ENCODE measurements around the gene IL6ST. TPM values are rescaled to one million over a fixed set of nuclear protein-coding genes. Genes with fewer than 3 reads are reported as not detected.
A peak's percentile ranks its signal among the peaks of the same experiment; 100 is the strongest.

IL6ST gene
- total RNA-seq, 3 donors from 2014 or later, result 74.9 to 97.1 (median 79.1) TPM

DNA sequence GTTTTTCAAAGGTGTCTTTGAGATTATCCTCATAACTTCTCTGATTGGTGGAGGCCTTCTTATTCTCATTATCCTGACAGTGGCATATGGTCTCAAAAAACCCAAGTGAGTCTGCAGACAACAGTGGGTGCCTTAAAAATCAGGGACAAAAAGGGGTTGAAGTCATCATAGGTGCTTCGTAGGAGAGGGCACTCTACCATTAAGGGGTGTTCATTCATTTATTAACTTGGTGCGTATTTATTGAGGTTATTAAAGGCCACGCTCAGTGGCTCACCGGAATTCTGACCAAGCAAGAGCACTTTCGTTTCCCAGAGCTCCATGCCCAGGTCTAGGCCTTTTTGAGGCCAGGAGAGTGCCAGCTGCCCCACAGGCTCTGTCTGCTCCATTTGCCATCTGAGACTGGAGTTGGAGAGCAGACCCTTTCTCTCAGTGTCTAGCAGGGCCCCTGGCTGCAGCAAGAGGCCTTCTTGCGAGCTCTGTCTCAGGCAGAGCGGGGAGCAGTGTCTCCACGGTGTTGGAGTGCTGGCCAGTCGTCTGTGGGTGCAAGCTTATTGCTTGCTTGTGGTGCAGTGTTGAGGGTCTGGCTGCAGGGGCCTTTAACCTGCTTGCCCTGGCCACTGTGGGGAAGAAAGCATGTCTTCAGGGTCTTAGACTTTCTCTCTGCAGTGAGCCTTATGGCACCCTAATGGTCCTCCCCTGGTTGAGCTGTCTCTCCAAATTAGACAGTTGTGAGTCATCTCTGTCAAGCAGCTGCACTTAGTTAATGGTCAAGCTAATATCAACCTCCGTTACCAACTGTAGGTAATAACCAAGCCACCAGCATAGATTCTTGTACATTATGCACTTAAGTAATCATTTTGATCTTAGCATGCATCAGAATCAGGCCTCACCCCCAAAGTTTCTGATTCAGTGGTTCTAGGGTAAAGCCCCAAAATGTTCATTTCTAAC is 81.0 kb downstream of the IL6ST start:
- H3K36me3 Mint-ChIP-seq (ENCODE audit: insufficient read depth), result no peaks in the 10 kb centered on the region
- no peak for ATAC-seq
- no peak for DNase-seq
- H3K27me3 Mint-ChIP-seq (ENCODE audit: low read depth), result no peaks in the 10 kb centered on the region
- no peak overlapping the region for H3K4me3 Mint-ChIP-seq
- H3K9me3 Mint-ChIP-seq, result no peaks in the 10 kb centered on the region
- H3K4me1 Mint-ChIP-seq (ENCODE audit: low read depth), result no peaks in the 10 kb centered on the region

DNA sequence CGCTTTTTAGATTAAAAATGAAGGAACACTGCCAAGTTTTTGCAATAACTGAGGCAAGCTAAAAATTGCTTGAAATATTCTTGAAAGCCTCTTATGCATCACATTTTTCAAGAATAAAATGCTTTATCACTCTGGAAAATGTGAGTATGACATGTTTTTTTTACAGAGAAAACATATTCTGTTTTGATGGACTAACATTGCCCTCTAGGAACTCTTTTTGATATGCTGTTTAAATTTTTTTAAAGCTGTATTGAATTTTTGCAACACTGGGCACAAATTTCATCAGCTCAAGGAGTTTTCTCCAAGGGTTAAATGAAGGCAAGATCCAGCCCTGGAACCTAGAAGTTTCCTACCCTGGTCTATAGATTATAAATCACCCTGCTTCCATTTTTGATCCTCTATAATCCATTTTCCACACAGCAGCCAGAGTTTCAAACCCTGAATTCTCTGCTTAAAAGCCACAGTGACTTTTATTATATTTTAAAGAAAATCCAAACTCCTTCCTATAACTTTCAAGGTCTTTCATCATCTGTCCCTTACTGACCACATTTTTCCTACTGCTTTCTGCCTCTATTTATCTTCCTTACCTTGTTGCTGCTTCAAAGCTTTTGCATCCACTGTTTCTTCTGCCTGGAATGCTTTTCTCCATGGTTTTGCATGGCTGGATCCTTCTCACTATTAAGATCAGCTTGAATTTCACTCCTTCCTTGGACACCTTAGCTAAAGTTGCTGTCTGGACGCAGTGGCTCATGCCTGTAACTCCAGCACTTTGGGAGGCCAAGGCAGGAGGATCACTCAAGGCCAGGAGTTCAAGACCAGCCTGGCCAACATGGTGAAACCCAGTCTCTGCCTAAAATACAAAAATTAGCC is 82.7 kb downstream of the IL6ST start:
- Mint-ChIP-seq H3K4me1 (ENCODE audit: low read depth) (no peaks in the 10 kb centered on the region), H3K36me3 (ENCODE audit: insufficient read depth) (no peaks in the 10 kb centered on the region), H3K9me3 (no peaks in the 10 kb centered on the region), H3K4me3 (no peak overlapping the region), H3K27me3 (ENCODE audit: low read depth) (no peaks in the 10 kb centered on the region)
- DNase-seq, result no peak
- no peak for ATAC-seq

DNA sequence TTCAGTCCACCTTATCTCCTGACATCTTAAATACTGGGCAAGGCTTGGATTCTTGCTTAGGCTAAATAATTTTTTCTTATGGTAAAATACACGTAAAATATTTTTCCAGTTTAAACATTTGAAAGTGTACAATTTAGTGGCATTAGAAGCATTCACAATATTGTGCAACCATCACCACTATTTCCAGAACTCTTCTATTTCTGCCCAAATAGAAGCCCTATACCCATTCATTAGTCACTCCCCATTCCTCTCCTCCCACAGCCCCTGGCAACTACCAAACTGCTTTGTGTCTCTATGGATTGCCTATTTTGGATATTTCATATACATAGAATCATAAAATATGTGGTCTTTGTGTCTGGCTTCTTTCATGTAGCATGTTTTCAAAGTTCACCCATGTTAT is 86.0 kb downstream of the IL6ST start:
- Mint-ChIP-seq H3K4me1 (ENCODE audit: low read depth) (peaks cover 9% of the 10 kb centered on the region), H3K36me3 (ENCODE audit: insufficient read depth) (no peaks in the 10 kb centered on the region), H3K4me3 (no peak overlapping the region), H3K9me3 (no peaks in the 10 kb centered on the region), H3K27me3 (ENCODE audit: low read depth) (no peaks in the 10 kb centered on the region)
- ATAC-seq, result no peak
- no peak for DNase-seq

DNA sequence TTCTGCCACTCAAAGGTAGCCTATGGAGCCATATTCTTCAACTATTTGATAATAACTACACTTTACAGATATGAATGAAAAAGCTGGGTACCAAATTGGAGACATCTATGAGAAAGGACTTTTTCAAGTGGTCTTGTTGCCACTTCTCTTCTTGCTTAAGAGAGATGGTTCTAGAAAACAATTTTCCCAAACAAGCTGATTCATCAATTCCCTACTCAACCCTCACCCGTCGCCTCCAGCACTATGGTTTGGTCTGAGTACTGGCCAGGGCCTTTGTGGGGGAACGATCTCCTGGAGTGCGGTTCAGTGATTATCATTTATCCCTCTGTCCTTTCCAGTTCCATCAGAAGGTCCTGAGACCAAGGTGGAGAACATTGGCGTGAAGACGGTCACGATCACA is 86.8 kb downstream of the IL6ST start:
- ATAC-seq, result no peak
- no peak for DNase-seq
- peaks cover 17% of the 10 kb centered on the region for H3K4me1 Mint-ChIP-seq (ENCODE audit: low read depth)
- no peaks in the 10 kb centered on the region for H3K36me3 Mint-ChIP-seq (ENCODE audit: insufficient read depth)
- no peaks in the 10 kb centered on the region for H3K9me3 Mint-ChIP-seq
- H3K27me3 Mint-ChIP-seq (ENCODE audit: low read depth), result no peaks in the 10 kb centered on the region
- H3K4me3 Mint-ChIP-seq, result no peak overlapping the region

DNA sequence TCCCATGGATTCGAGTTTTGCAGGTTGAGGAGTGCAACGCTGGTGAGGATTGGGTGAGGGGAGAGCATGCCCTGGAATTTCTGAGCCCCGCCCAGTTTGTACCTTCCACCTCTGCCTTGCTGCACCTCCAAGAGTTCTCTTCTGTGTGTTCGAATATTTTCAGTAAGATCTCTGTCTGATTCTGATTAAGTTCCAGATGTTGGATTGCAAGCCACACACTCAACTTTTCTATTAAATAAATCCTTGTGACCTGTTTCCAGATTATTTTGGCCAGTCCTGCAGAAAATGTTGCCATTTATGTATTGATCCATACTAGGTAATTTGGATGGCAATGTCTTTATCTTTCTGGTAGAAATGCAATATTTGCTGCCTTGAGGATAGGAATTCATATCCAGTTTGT is 89.5 kb downstream of the IL6ST start:
- DNase-seq, result no peak
- Mint-ChIP-seq H3K9me3 (no peaks in the 10 kb centered on the region), H3K4me3 (no peak overlapping the region), H3K27me3 (ENCODE audit: low read depth) (peaks cover 2% of the 10 kb centered on the region), H3K4me1 (ENCODE audit: low read depth) (peaks cover 22% of the 10 kb centered on the region), H3K36me3 (ENCODE audit: insufficient read depth) (no peaks in the 10 kb centered on the region)
- no peak for ATAC-seq

DNA sequence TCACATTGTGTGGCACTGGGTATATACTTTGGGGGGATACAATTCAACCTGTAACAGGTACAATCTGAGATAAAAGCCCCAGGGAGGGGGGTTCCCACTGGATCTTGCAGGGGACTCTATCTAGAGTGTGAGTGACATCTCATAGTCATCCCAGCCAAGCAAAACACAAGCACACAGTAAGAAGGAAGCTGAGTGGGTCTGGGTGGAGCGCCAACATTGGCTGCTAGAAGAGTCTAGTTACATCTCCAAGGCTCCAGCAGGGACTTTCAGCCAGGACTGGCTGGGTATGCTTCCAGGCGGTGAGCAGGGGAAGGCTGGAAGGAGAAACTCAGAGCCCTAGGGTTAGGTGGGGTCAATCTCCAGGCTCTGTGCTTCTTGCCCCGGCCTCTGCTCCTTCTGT is 90.6 kb downstream of the IL6ST start:
- DNase-seq, result no peak
- Mint-ChIP-seq H3K4me1 (ENCODE audit: low read depth) (peaks cover 24% of the 10 kb centered on the region), H3K9me3 (no peaks in the 10 kb centered on the region), H3K4me3 (no peak overlapping the region), H3K27me3 (ENCODE audit: low read depth) (peaks cover 2% of the 10 kb centered on the region), H3K36me3 (ENCODE audit: insufficient read depth) (no peaks in the 10 kb centered on the region)
- no peak for ATAC-seq

DNA sequence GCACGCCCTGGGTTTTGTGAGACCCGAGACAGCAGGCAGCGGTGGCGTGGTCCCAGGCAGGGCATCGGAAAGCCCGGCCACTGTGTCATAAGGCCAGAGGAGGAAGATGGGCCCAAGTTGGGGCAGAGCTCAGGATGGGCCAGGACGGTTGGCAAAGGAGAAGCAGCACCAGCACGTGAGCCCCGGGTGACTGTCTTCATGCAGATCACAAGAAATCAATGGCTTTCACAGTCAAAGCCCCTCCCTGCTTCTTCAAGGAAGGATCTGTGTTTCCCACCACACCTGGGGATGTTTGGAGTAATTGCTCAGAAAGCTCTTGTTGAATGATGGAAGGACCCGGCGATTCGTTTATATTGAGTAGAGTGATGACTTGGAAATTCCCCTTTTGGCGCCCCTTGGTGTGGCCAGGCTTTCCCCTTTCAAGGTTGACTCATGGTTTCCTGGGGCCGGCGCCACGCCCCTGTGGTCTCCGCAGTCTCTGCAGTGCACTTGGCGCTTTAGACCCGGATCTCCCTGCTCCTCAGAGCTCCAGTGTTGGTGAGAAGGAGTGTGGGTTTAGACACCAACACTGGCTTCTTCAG is 91.6 kb downstream of the IL6ST start:
- no peaks in the 10 kb centered on the region for H3K36me3 Mint-ChIP-seq (ENCODE audit: insufficient read depth)
- DNase-seq (peak; percentile 47), ATAC-seq (peak; percentile 90)
- H3K4me1 Mint-ChIP-seq (ENCODE audit: low read depth), result peaks cover 24% of the 10 kb centered on the region
- no peak overlapping the region for H3K4me3 Mint-ChIP-seq
- peaks cover 2% of the 10 kb centered on the region for H3K27me3 Mint-ChIP-seq (ENCODE audit: low read depth)
- no peaks in the 10 kb centered on the region for H3K9me3 Mint-ChIP-seq

DNA sequence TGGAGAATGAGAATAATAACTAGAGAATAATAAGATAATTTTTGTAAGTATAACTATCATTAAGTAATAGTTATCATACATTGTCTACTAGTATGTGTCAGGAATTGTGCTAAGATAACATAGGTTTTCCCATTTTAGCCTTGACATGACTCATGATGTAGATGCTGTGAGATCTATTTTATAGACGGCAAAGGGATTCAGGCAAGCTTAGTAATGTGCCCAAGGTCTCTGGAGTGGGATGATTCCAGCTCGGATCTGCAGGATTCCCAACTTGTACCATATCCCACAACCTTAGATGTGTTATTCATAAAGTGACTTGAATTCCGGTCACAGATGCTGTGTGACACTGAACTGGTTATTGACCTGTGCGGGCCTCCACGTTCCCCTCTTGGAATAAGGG is 92.1 kb downstream of the IL6ST start:
- Mint-ChIP-seq H3K36me3 (ENCODE audit: insufficient read depth) (no peaks in the 10 kb centered on the region), H3K27me3 (ENCODE audit: low read depth) (peaks cover 2% of the 10 kb centered on the region), H3K9me3 (no peaks in the 10 kb centered on the region), H3K4me3 (no peak overlapping the region), H3K4me1 (ENCODE audit: low read depth) (peaks cover 26% of the 10 kb centered on the region)
- DNase-seq, result no peak
- no peak for ATAC-seq

DNA sequence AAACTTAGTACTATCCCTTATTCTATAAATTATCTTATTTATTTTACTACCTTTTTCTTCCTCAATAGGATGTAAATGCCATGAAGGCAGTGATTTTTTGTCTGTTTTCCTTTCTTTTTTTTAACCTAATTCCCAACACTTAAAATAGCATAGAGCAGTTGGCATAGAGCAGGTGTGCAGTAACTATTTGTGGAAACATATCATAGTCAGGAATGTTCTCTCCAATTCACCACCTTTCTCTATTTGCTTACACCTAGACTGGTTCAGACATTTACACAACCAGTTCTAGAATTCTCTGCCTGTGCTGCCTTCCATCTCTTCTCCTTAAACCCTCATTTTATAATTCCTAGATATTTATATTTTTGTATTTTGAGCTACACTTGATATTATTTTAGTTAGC is 94.0 kb downstream of the IL6ST start:
- Mint-ChIP-seq H3K4me1 (ENCODE audit: low read depth) (peaks cover 29% of the 10 kb centered on the region), H3K4me3 (no peak overlapping the region), H3K36me3 (ENCODE audit: insufficient read depth) (no peaks in the 10 kb centered on the region), H3K9me3 (no peaks in the 10 kb centered on the region), H3K27me3 (ENCODE audit: low read depth) (peaks cover 4% of the 10 kb centered on the region)
- DNase-seq, result no peak
- ATAC-seq, result no peak

DNA sequence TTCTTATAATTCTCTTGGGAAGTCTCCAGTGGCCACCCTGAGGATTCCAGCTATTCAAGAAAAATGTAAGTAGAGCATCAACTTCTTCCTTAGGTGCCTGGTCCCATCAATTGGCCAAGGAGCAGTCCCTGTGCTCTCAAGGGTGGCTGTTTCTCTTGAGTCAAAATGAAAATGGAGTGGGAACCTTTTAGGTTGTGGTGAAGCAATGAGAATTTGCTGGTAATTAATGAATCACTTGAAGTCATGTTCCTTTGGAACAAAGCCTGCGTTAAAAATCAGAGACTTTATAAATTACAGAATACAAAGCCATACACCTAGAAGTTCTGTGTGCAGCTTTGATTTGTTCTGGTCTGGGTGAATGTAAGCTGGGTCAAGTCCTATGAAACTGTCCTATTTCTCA is 94.7 kb downstream of the IL6ST start:
- Mint-ChIP-seq H3K36me3 (ENCODE audit: insufficient read depth) (no peaks in the 10 kb centered on the region), H3K4me3 (no peak overlapping the region), H3K9me3 (no peaks in the 10 kb centered on the region), H3K4me1 (ENCODE audit: low read depth) (peaks cover 26% of the 10 kb centered on the region), H3K27me3 (ENCODE audit: low read depth) (peaks cover 4% of the 10 kb centered on the region)
- ATAC-seq, result no peak
- DNase-seq, result no peak

DNA sequence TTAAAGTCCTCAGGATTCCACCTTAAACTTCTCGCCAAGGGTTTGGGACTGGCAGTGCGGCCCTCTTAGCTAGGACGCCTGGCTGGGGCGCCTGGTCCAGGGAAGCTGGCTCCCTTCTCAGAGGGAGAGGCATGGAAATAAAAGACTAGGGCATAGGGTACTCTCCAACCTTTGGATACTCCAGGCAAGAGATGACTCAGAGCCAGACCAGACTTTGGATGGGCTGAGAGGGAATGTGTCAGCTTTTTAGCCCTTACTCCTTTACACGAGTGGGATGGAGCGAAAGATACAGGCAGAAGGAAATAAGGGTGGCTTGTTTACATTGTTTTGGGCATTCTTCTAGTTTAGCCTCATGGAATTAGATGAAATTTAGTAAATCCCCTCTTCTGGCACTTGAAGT is 95.4 kb downstream of the IL6ST start:
- Mint-ChIP-seq H3K4me3 (no peak overlapping the region), H3K36me3 (ENCODE audit: insufficient read depth) (no peaks in the 10 kb centered on the region), H3K27me3 (ENCODE audit: low read depth) (peaks cover 4% of the 10 kb centered on the region), H3K4me1 (ENCODE audit: low read depth) (peaks cover 26% of the 10 kb centered on the region), H3K9me3 (no peaks in the 10 kb centered on the region)
- no peak for ATAC-seq
- DNase-seq, result no peak

DNA sequence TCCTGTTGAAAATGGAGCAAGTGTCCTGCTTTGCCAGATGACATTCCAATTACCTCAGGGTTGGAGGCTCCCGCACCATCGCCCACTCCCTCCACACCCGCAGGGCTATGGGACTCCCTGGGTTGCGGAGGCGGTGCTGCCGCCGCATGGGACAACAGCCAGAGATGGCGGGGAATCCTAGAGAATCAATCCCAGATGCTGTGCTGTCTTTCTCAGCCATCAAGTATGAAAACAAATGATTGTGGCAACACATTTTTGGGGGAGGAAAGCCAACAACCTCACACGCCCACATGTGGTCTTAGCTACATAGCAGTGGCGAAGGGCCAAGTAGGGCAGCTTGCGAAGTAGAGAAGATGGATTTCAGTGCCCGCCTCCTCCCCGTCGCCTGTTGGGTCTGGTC is 96.9 kb downstream of the IL6ST start:
- Mint-ChIP-seq H3K4me3 (no peak overlapping the region), H3K4me1 (ENCODE audit: low read depth) (peaks cover 13% of the 10 kb centered on the region), H3K27me3 (ENCODE audit: low read depth) (peaks cover 4% of the 10 kb centered on the region), H3K36me3 (ENCODE audit: insufficient read depth) (no peaks in the 10 kb centered on the region), H3K9me3 (no peaks in the 10 kb centered on the region)
- ATAC-seq, result peak in 1 of 2 donors; percentile 48
- no peak for DNase-seq

DNA sequence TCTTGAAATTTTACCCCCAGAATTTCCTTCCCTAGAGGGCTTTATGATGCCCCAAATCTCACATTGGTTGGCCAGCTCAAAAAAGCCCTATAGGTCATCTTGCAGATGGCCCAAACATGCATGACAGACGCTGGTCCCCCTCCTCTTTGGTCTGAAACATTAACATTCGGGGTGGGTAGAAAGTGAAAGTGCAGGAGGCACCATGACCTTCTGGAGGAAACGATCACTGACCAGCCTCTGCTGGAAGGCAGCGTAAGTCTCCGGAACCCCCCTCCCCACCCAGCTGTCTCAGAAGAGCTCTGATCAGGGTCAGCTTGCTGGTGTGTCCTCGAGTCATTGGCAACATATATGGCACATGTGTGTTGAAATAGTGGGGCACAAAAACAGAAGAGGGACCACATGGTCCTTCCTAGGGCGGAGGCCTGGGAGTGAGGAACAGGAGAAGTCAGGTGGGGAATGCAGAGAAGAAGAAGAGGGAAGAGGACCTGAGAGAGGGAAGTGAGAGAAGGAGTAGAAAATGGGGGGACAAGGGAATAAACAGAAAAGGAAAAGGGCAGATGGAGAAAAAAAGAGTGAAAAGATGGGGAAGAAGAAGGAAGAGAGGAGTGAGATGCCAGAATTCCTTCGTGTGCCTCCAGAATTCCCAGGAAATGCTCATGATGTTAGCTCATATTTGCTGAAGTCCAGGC is 97.4 kb downstream of the IL6ST start:
- ATAC-seq, result no peak
- no peak for DNase-seq
- Mint-ChIP-seq H3K4me1 (ENCODE audit: low read depth) (peaks cover 10% of the 10 kb centered on the region), H3K9me3 (no peaks in the 10 kb centered on the region), H3K36me3 (ENCODE audit: insufficient read depth) (no peaks in the 10 kb centered on the region), H3K4me3 (no peak overlapping the region), H3K27me3 (ENCODE audit: low read depth) (peaks cover 4% of the 10 kb centered on the region)

DNA sequence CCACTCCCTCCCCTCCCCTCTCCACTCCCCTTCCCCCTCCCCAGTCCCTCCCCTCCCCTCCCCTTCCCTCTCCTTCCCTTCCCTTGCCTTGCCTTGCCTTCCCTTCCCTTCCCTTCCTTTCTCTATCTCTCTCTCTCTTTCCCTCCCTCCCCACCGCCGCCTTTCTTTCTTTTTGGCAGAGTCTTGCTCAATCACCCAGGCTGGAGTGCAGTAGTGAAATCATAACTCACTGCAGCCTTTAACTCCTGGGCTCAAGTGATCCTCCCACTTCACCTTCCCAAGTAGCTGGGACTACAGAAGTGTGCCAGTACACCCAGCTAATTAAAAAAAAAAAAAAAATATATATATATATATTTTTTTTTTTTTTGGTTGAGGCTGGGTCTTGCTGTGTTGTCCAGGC is 98.1 kb downstream of the IL6ST start:
- DNase-seq, result no peak
- Mint-ChIP-seq H3K4me3 (no peak overlapping the region), H3K27me3 (ENCODE audit: low read depth) (peaks cover 4% of the 10 kb centered on the region), H3K4me1 (ENCODE audit: low read depth) (peaks cover 10% of the 10 kb centered on the region), H3K36me3 (ENCODE audit: insufficient read depth) (no peaks in the 10 kb centered on the region), H3K9me3 (no peaks in the 10 kb centered on the region)
- ATAC-seq, result no peak
